ENCODE data around the gene PDK3.

DNA sequence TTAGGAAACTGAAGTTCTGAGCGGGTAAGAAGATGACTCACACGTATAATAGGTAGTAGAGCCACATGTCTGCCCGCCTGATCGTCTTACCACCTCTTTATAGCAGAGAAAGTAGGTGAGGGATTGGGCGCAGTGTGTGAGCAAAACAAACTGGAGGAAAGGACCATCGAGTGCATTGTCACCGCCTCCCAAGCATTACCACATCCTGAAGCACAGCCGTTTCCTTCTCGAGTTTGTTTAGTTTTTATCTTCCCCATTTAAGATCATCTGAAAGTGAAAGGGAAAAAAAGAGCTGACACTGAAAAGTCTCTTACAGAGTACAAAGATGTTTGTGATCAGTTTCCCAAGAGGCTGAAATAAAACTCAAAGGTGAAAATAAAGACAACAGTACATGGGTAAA lies 14.8 kb downstream of the PDK3 start:
- TF ChIP-seq, protein P1, sequence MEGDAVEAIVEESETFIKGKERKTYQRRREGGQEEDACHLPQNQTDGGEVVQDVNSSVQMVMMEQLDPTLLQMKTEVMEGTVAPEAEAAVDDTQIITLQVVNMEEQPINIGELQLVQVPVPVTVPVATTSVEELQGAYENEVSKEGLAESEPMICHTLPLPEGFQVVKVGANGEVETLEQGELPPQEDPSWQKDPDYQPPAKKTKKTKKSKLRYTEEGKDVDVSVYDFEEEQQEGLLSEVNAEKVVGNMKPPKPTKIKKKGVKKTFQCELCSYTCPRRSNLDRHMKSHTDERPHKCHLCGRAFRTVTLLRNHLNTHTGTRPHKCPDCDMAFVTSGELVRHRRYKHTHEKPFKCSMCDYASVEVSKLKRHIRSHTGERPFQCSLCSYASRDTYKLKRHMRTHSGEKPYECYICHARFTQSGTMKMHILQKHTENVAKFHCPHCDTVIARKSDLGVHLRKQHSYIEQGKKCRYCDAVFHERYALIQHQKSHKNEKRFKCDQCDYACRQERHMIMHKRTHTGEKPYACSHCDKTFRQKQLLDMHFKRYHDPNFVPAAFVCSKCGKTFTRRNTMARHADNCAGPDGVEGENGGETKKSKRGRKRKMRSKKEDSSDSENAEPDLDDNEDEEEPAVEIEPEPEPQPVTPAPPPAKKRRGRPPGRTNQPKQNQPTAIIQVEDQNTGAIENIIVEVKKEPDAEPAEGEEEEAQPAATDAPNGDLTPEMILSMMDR (conservative IDR thresholded peaks at IDR 0.05; ENCODE audit: low read length) = no peak
- no peak for TF ChIP-seq EZH2phosphoT487 (IDR thresholded peaks at IDR 0.05; ENCODE audit: borderline replicate concordance, low read depth, low read length)
